ENCODE measurements around the gene ADGRA1.
"Not testable (repeated sequence)": the region's sequence is repeated elsewhere in the genome, so short reads cannot be mapped to it uniquely, and the experiment has no call there.

ADGRA1 gene

GRCh38 chr10:133103311-133103910 lies 15.7 kb downstream of the ADGRA1 start:
- DNase-seq, result no peak
- intact Hi-C loops (cut with DNase I), result no loop called here

- peak in 7 of 42 donors; percentile 42 to 63 (median 51) for DNase-seq
- intact Hi-C loops (cut with DNase I), result no loop called here
Measured at GRCh38 chr10:133104068-133104962, 16.6 kb downstream of the ADGRA1 start.

GRCh38 chr10:133104963-133105640 lies 17.4 kb downstream of the ADGRA1 start:
- intact Hi-C loops (cut with DNase I), result no loop called here
- DNase-seq, result no peak

GRCh38 chr10:133105686-133106390 lies 18.1 kb downstream of the ADGRA1 start:
- DNase-seq, result no peak
- intact Hi-C loops (cut with DNase I), result no loop called here

GRCh38 chr10:133106516-133106915 lies 18.8 kb downstream of the ADGRA1 start:
- intact Hi-C loops (cut with DNase I), result no loop called here
- no peak for DNase-seq

GRCh38 chr10:133107442-133107841 lies 19.7 kb downstream of the ADGRA1 start:
- intact Hi-C loops (cut with DNase I), result no loop called here
- no peak for DNase-seq

GRCh38 chr10:133109711-133110110 lies 22.0 kb downstream of the ADGRA1 start:
- DNase-seq, result no peak
- intact Hi-C loops (cut with DNase I), result no loop called here

- DNase-seq, result no peak
- intact Hi-C loops (cut with DNase I), result no loop called here
Measured at GRCh38 chr10:133110133-133110532, 22.4 kb downstream of the ADGRA1 start.

GRCh38 chr10:133110609-133111275 lies 23.0 kb downstream of the ADGRA1 start:
- DNase-seq, result no peak

GRCh38 chr10:133111640-133112039 lies 23.9 kb downstream of the ADGRA1 start:
- intact Hi-C loops (cut with DNase I); DNase-seq: not testable (repeated sequence)

More at GRCh38 chr10:133110609-133111275, 23.0 kb downstream of the ADGRA1 start:
- intact Hi-C loops (cut with DNase I), result no loop called here

GRCh38 chr10:133113146-133113830 lies 25.6 kb downstream of the ADGRA1 start:
- DNase-seq, result no peak
- intact Hi-C loops (cut with DNase I), result no loop called here

- DNase-seq, result no peak
- intact Hi-C loops (cut with DNase I), result no loop called here
Measured at GRCh38 chr10:133113847-133114246, 26.1 kb downstream of the ADGRA1 start.

- intact Hi-C loops (cut with DNase I), result no loop called here
Measured at GRCh38 chr10:133114251-133114650, 26.5 kb downstream of the ADGRA1 start.

GRCh38 chr10:133114726-133115452 lies 27.2 kb downstream of the ADGRA1 start:
- intact Hi-C loops (cut with DNase I), result no loop called here
- no peak for DNase-seq

More at GRCh38 chr10:133114251-133114650, 26.5 kb downstream of the ADGRA1 start:
- no peak for DNase-seq

- intact Hi-C loops (cut with DNase I), result no loop called here
- DNase-seq, result no peak
Measured at GRCh38 chr10:133115453-133115842, 27.7 kb downstream of the ADGRA1 start.

- intact Hi-C loops (cut with DNase I), result no loop called here
- no peak for DNase-seq
Measured at GRCh38 chr10:133115976-133116375, 28.3 kb downstream of the ADGRA1 start.

- no peak for DNase-seq
- intact Hi-C loops (cut with DNase I), result no loop called here
Measured at GRCh38 chr10:133116455-133116854, 28.7 kb downstream of the ADGRA1 start.
